ENCODE results near the gene LYSMD1.

DNA sequence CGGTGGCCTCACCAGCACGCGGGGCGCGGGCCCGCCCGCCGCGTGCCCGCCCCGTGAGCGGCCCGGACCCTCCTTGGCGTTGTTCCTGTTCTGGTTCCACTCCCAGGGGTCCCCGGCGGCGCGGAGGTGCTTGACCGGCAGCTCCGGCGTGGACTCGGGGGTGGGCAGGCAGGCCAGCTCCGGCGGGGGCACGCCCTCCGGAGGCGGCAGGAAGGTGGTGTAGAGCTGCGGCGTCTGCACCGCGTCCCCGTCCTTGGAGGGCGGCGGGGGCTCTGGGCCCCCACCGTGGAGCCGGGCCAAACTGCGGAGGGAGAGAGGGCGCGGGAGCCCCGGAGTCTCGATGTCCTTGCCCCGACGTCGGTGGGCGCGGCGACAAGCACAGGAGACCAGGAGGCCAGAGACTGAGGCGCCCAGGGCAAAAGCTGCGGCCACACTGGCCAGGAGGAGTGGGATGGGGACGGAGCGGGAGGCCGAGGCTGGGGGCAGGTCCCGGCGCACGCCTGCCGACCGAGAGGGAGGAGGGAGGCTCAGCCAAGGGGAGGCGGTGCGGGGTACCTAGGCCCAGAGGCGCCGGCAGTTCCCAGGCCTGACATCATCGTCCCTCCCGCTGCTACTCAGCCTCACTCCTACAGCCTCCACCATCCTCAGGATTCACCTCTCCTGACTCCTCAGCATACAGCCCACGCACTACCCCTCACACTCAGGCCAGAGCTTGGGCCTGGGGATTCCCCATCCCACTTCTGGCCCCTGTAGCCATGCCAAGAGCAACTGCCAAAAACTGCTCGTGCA lies 32.5 kb downstream of the LYSMD1 start:
- TF ChIP-seq, protein P1, sequence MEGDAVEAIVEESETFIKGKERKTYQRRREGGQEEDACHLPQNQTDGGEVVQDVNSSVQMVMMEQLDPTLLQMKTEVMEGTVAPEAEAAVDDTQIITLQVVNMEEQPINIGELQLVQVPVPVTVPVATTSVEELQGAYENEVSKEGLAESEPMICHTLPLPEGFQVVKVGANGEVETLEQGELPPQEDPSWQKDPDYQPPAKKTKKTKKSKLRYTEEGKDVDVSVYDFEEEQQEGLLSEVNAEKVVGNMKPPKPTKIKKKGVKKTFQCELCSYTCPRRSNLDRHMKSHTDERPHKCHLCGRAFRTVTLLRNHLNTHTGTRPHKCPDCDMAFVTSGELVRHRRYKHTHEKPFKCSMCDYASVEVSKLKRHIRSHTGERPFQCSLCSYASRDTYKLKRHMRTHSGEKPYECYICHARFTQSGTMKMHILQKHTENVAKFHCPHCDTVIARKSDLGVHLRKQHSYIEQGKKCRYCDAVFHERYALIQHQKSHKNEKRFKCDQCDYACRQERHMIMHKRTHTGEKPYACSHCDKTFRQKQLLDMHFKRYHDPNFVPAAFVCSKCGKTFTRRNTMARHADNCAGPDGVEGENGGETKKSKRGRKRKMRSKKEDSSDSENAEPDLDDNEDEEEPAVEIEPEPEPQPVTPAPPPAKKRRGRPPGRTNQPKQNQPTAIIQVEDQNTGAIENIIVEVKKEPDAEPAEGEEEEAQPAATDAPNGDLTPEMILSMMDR (conservative IDR thresholded peaks at IDR 0.05; ENCODE audit: low read length): no peak
- no peak for TF ChIP-seq EZH2phosphoT487 (IDR thresholded peaks at IDR 0.05; ENCODE audit: borderline replicate concordance, low read depth, low read length)
